OCI-LY1 (cell line): ENCODE measurements around the gene CXCL1.

Source experiments
- H2AFZ ChIP-seq: fragments of 200-600 bp; sonication (generic), shearing (Covaris generic); 2 replicates; pipeline ENCODE4 v1.6.0; 2014; ENCODE audit warnings: antibody characterized with exemption, mild to moderate bottlenecking, low read length
- H3F3A ChIP-seq: fragments of 200-600 bp; sonication (generic), shearing (Covaris generic); 2 replicates; pipeline ENCODE4 v1.6.0; 2014; ENCODE audit warnings: mild to moderate bottlenecking, antibody characterized with exemption, low read length, moderate library complexity; ENCODE audit not compliant: insufficient read depth
- H3K27ac ChIP-seq: fragments of 200-600 bp; sonication (generic); 2 replicates; pipeline ENCODE4 v1.5.1; 2014; ENCODE audit warnings: low read length, mixed run types, mild to moderate bottlenecking, low read depth; ENCODE audit not compliant: poor library complexity, severe bottlenecking
- H3K27me3 ChIP-seq: fragments of 200-600 bp; sonication (generic); 2 replicates; pipeline ENCODE4 v1.6.0; 2014; ENCODE audit warnings: antibody characterized with exemption, mild to moderate bottlenecking, low read length, moderate library complexity; ENCODE audit not compliant: insufficient read depth
- H3K36me3 ChIP-seq: fragments of 200-600 bp; sonication (generic); 2 replicates; pipeline ENCODE4 v1.6.1; 2014; ENCODE audit warnings: mild to moderate bottlenecking, antibody characterized with exemption, low read length, moderate library complexity, mixed read lengths; ENCODE audit not compliant: insufficient read depth
- H3K4me1 ChIP-seq: fragments of 200-600 bp; sonication (generic); 2 replicates; pipeline ENCODE4 v1.5.1; 2014; ENCODE audit warnings: mild to moderate bottlenecking, low read length, moderate library complexity; ENCODE audit not compliant: insufficient read depth, severe bottlenecking
- H3K4me2 ChIP-seq: fragments of 200-600 bp; sonication (generic), shearing (Covaris generic); 2 replicates; pipeline ENCODE4 v1.6.1; 2014; ENCODE audit warnings: low read length
- H3K4me3 ChIP-seq: fragments of 200-600 bp; sonication (generic); 2 replicates; pipeline ENCODE4 v1.5.1; 2014; ENCODE audit warnings: low read length, low read depth, mild to moderate bottlenecking, mixed read lengths; ENCODE audit not compliant: poor library complexity, severe bottlenecking
- H3K79me2 ChIP-seq: fragments of 200-600 bp; shearing (Covaris generic); 2 replicates; pipeline ENCODE4 v1.6.1; 2016; ENCODE audit warnings: mixed run types, low read length, mixed read lengths; ENCODE audit not compliant: insufficient read depth
- H3K9ac ChIP-seq: fragments of 200-600 bp; sonication (generic), shearing (Covaris generic); 2 replicates; pipeline ENCODE4 v1.6.1; 2014; ENCODE audit warnings: mild to moderate bottlenecking, low read length, mixed read lengths
- H3K9me2 ChIP-seq: fragments of 200-600 bp; sonication (generic), shearing (Covaris generic); 2 replicates; pipeline ENCODE4 v1.6.1; 2014; ENCODE audit warnings: low read depth, mild to moderate bottlenecking, low read length, mixed read lengths
- H3K9me3 ChIP-seq: fragments of 200-600 bp; shearing (Covaris generic); 2 replicates; pipeline ENCODE4 v1.6.1; 2014; ENCODE audit warnings: low read length, mixed read lengths
- H4K20me1 ChIP-seq: fragments of 200-600 bp; sonication (generic), shearing (Covaris generic); 2 replicates; pipeline ENCODE4 v1.6.0; 2016; ENCODE audit warnings: mild to moderate bottlenecking, low read length; ENCODE audit not compliant: insufficient read depth
- EZH2 ChIP-seq: fragments of 200-600 bp; sonication (generic), shearing (Covaris generic); IDR thresholded peaks from 2 replicates; pipeline ENCODE4 v1.8.0; 2017; ENCODE audit warnings: borderline replicate concordance, mixed run types, mild to moderate bottlenecking, antibody characterized with exemption, low read length, moderate library complexity, mixed read lengths
- TF ChIP-seq, protein P1 (sequence below): fragments of 200-600 bp; sonication (generic), shearing (Covaris generic); IDR thresholded peaks from 2 replicates; pipeline ENCODE4 v1.5.1; 2017; ENCODE audit warnings: mild to moderate bottlenecking, antibody characterized with exemption, low read length, moderate library complexity, mixed read lengths

Gene CXCL1

DNA sequence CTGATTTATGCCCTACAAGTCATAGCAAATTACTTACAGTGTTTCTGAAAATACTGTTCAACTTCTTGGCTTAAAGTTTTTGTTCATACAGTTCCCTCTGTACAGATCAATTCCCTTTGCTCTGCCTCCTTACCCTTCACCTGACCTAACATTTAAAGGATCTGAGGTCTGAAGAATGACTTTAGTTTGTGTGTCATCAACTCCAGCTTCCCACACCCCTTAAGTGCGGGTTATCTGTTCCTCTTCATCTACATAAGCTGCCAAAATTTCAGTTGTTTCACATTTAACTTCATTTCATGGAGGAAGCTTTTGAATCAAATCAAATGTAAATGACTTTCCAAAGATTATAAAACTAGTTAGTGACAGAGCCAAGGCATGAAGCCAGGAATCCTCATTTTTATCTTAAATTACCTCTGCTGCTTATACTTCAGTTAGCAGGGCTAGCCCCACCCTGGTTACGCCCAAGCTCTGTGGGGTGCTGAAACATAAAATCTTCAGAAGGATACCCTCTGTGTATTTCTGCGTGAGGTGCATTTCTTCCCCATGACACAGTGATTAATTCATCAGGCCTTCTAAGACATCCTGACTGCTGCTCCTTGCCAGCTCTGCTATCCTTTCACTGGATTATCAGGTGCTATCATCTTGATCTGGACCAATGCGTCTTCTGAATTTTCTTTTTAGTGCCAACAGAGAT is 16.5 kb downstream of the CXCL1 start:
- H4K20me1 ChIP-seq, result no peaks in the 10 kb centered on the region
- H3K79me2 ChIP-seq, result no peaks in the 10 kb centered on the region
- no peak overlapping the region for H3K4me2 ChIP-seq
- H3K9me3 ChIP-seq, result no peaks in the 10 kb centered on the region
- no peak overlapping the region for H2AFZ ChIP-seq
- no peak for TF ChIP-seq EZH2
- TF ChIP-seq, protein P1, sequence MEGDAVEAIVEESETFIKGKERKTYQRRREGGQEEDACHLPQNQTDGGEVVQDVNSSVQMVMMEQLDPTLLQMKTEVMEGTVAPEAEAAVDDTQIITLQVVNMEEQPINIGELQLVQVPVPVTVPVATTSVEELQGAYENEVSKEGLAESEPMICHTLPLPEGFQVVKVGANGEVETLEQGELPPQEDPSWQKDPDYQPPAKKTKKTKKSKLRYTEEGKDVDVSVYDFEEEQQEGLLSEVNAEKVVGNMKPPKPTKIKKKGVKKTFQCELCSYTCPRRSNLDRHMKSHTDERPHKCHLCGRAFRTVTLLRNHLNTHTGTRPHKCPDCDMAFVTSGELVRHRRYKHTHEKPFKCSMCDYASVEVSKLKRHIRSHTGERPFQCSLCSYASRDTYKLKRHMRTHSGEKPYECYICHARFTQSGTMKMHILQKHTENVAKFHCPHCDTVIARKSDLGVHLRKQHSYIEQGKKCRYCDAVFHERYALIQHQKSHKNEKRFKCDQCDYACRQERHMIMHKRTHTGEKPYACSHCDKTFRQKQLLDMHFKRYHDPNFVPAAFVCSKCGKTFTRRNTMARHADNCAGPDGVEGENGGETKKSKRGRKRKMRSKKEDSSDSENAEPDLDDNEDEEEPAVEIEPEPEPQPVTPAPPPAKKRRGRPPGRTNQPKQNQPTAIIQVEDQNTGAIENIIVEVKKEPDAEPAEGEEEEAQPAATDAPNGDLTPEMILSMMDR, result no peak
- H3K27me3 ChIP-seq, result no peaks in the 10 kb centered on the region
- no peak overlapping the region for H3K27ac ChIP-seq
- no peaks in the 10 kb centered on the region for H3K9me2 ChIP-seq
- no peaks in the 10 kb centered on the region for H3F3A ChIP-seq
- no peaks in the 10 kb centered on the region for H3K4me1 ChIP-seq
- no peak overlapping the region for H3K9ac ChIP-seq
- no peak overlapping the region for H3K4me3 ChIP-seq
- no peaks in the 10 kb centered on the region for H3K36me3 ChIP-seq

DNA sequence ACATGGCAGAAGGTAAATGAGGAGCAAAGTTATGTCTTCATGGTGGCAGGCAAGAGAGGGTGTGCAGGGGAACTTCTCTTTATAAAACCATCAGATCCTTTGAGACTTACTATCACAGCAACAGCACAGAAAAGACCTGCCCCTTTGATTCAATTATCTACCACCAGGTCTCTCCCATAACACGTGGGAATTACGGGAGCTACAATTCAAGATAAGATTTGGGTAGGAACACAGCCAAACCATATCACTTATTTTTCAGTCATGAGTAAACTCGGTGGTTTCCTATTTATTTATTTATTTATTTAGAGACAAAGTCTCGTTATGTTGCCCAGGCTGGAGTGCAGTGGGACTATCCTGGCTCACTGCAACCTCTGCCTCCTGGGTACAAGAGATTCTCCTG is 22.1 kb downstream of the CXCL1 start:
- no peaks in the 10 kb centered on the region for H3K4me1 ChIP-seq
- H3K4me3 ChIP-seq, result no peak overlapping the region
- H3K9ac ChIP-seq, result no peak overlapping the region
- no peaks in the 10 kb centered on the region for H3K79me2 ChIP-seq
- no peaks in the 10 kb centered on the region for H3F3A ChIP-seq
- TF ChIP-seq EZH2, result no peak
- TF ChIP-seq, protein P1, result no peak
- H3K9me3 ChIP-seq, result no peaks in the 10 kb centered on the region
- no peaks in the 10 kb centered on the region for H3K9me2 ChIP-seq
- no peaks in the 10 kb centered on the region for H3K36me3 ChIP-seq
- H4K20me1 ChIP-seq, result no peaks in the 10 kb centered on the region
- H3K27ac ChIP-seq, result no peak overlapping the region
- no peak overlapping the region for H2AFZ ChIP-seq
- no peak overlapping the region for H3K4me2 ChIP-seq
- H3K27me3 ChIP-seq, result no peaks in the 10 kb centered on the region

DNA sequence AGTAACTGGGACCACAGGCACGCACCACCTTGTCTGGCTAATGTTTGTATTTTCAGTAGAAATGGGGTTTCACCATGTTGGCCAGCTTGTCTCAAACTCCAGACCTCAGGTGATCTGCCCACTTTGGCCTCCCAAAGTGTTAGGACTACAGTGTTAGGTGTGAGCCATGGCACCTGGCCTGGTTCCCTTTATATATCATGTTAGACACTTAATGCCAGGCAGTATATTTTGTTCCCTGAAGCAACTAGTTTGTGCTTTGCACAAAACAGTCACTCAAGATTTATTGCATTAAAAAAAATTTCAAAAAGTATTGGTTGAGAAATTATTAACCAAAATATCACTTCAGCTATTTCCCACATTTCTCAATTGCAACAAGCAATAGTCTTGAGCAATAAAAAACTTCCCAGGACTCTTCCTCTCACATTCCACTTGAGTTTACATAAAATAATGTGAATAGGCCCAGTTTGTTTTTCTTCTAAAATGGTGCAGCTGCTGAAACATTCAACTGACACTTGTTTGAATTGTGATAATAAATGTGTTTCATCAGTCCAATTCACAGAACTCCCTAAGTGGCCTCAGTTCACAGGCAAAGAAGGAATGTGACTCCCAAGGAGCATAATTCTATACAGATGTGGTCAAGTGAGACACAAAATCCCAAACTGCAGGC is 22.7 kb downstream of the CXCL1 start:
- Histone ChIP-seq H3K4me3 (no peak overlapping the region), H3K27me3 (no peaks in the 10 kb centered on the region), H3K4me2 (no peak overlapping the region), H3F3A (no peaks in the 10 kb centered on the region), H3K79me2 (no peaks in the 10 kb centered on the region), H4K20me1 (no peaks in the 10 kb centered on the region), H3K9ac (no peak overlapping the region), H3K9me3 (no peaks in the 10 kb centered on the region), H2AFZ (no peak overlapping the region), H3K27ac (no peak overlapping the region), H3K36me3 (no peaks in the 10 kb centered on the region), H3K9me2 (no peaks in the 10 kb centered on the region), H3K4me1 (no peaks in the 10 kb centered on the region)
- TF ChIP-seq EZH2, result no peak
- TF ChIP-seq, protein P1, result no peak
